Cardiac muscle cell (in vitro differentiated cells and primary cell): ENCODE results near the gene ICE2. TPM values are rescaled to one million over a fixed set of nuclear protein-coding genes. Genes with fewer than 3 reads are reported as not detected.

Source experiments
- DNase-seq, 2 donors: peaks; one replicate each; pipeline versions ENCODE4 v3.0.0 to v3.0.0-alpha.2; 2010 to 2017; ENCODE audit warnings: low read depth in 1 of 2, low spot score in 1 of 2
- H3K27ac ChIP-seq: fragments of 200-600 bp; sonication (generic); 2 replicates; pipeline ENCODE4 v1.5.1; 2016
- H3K27me3 ChIP-seq: fragments of 200-600 bp; sonication (generic); 2 replicates; pipeline ENCODE4 v1.6.0; 2016; ENCODE audit warnings: control low read depth
- H3K36me3 ChIP-seq: fragments of 200-600 bp; sonication (generic); 2 replicates; pipeline ENCODE4 v1.5.1; 2016; ENCODE audit warnings: control low read depth
- H3K4me1 ChIP-seq: fragments of 200-600 bp; sonication (generic); 2 replicates; pipeline ENCODE4 v1.8.1; 2017; ENCODE audit warnings: low read depth, mild to moderate bottlenecking, mixed run types
- H3K4me3 ChIP-seq: fragments of 200-600 bp; sonication (generic); 2 replicates; pipeline ENCODE4 v1.5.1; 2016; ENCODE audit warnings: mild to moderate bottlenecking
- H3K9me3 ChIP-seq: fragments of 200-600 bp; sonication (generic); 2 replicates; pipeline ENCODE4 v1.5.1; 2017; ENCODE audit warnings: low read depth, mild to moderate bottlenecking, control low read depth
- polyA plus RNA-seq: library from polyadenylated mRNA; unstranded; fragments of >200 nt; fragmentation: Nextera tagmentation; extraction: Ambion mirVana; gene quantifications from 2 replicates; pipeline ENCODE4 v1.2.1, GENCODE V29; 2016
- total RNA-seq: library from RNA; depleted of rRNA; stranded (reverse); fragments of >200 nt; gene quantifications from 2 replicates; pipeline ENCODE4 v1.2.3, GENCODE V29; 2016
- TF ChIP-seq, protein P1 (sequence below): IDR thresholded peaks from 2 replicates; pipeline ENCODE4 v1.5.1; 2012; ENCODE audit warnings: low read depth, mild to moderate bottlenecking, low read length

The ICE2 gene
- total and polyA plus RNA-seq, 2 experiments from 2014 or later, result 26.4 to 41.5 TPM

- TF ChIP-seq, protein P1, sequence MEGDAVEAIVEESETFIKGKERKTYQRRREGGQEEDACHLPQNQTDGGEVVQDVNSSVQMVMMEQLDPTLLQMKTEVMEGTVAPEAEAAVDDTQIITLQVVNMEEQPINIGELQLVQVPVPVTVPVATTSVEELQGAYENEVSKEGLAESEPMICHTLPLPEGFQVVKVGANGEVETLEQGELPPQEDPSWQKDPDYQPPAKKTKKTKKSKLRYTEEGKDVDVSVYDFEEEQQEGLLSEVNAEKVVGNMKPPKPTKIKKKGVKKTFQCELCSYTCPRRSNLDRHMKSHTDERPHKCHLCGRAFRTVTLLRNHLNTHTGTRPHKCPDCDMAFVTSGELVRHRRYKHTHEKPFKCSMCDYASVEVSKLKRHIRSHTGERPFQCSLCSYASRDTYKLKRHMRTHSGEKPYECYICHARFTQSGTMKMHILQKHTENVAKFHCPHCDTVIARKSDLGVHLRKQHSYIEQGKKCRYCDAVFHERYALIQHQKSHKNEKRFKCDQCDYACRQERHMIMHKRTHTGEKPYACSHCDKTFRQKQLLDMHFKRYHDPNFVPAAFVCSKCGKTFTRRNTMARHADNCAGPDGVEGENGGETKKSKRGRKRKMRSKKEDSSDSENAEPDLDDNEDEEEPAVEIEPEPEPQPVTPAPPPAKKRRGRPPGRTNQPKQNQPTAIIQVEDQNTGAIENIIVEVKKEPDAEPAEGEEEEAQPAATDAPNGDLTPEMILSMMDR, result no peak
- peak in 1 of 2 donors; percentile 49 for DNase-seq
- H3K4me3 ChIP-seq, result no peak overlapping the region
Observed at GRCh38 chr15:60525341-60526039, 46.5 kb upstream of the ICE2 start.

GRCh38 chr15:60523056-60523455 is 44.1 kb upstream of the ICE2 start:
- Histone ChIP-seq H3K27ac (no peak overlapping the region), H3K27me3 (no peaks in the 10 kb centered on the region), H3K9me3 (no peaks in the 10 kb centered on the region), H3K4me3 (no peak overlapping the region), H3K4me1 (peaks cover 4% of the 10 kb centered on the region), H3K36me3 (no peaks in the 10 kb centered on the region)
- TF ChIP-seq, protein P1, result no peak
- DNase-seq, result no peak

More at GRCh38 chr15:60525341-60526039, 46.5 kb upstream of the ICE2 start:
- Histone ChIP-seq H3K36me3 (no peaks in the 10 kb centered on the region), H3K27ac (no peak overlapping the region), H3K9me3 (no peaks in the 10 kb centered on the region), H3K27me3 (no peaks in the 10 kb centered on the region), H3K4me1 (peaks cover 2% of the 10 kb centered on the region)

DNA sequence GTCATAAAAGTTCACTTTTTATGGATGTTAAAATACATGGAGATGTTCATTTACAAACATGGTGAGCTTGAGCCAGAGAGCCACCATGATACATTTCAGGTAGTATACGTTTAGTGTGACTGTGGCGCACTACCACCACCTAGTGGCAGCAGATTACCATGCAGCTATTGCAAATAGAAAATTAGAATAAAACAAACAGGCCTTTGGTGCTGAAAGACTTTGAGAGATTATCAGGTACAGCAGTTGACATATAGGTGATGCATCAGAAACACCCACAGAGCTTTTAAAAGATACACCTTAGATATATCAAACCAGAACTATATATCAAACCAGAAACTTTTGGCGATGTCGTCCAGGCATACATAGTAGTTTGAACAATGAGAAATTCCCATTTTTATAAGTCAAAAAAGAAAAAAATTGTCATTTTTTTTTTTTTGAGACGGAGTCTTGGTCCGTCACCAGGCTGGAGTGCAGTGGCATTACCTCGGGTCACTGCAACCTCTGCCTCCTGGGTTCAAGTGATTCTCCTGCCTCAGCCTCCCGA is 42.0 kb upstream of the ICE2 start:
- Histone ChIP-seq H3K4me3 (no peak overlapping the region), H3K4me1 (peaks cover 4% of the 10 kb centered on the region), H3K27ac (no peak overlapping the region), H3K36me3 (no peaks in the 10 kb centered on the region), H3K9me3 (no peaks in the 10 kb centered on the region), H3K27me3 (no peaks in the 10 kb centered on the region)
- peak; percentile 72 to 76 for DNase-seq
- TF ChIP-seq, protein P1, result peak; percentile 89

- peaks cover 4% of the 10 kb centered on the region for H3K4me1 ChIP-seq
- H3K27ac ChIP-seq, result no peak overlapping the region
- no peaks in the 10 kb centered on the region for H3K36me3 ChIP-seq
- TF ChIP-seq, protein P1, result no peak
- no peaks in the 10 kb centered on the region for H3K27me3 ChIP-seq
- DNase-seq, result no peak
- no peaks in the 10 kb centered on the region for H3K9me3 ChIP-seq
- H3K4me3 ChIP-seq, result no peak overlapping the region
Observed at GRCh38 chr15:60520013-60520824, 41.3 kb upstream of the ICE2 start.

DNA sequence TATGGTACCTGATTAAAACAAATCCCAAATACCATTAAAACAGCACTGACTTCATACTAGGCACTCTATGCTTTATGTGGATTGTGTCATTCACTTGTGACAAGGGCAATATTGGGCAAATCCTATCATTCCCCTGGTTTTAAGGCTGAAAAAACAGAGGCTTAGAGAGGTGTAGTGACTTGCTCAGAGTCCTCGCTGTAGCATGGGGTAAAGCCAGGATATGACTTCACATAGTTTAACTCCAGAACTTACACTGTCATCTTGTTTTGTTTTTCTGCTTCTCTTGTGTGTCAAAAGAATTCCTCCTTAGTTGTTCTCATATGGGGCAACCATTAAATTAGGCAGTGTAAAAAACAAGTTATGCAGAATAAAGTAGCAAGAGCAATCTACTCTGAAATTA is 40.3 kb upstream of the ICE2 start:
- Histone ChIP-seq H3K27ac (no peak overlapping the region), H3K4me3 (no peak overlapping the region), H3K4me1 (peaks cover 4% of the 10 kb centered on the region), H3K36me3 (no peaks in the 10 kb centered on the region), H3K9me3 (no peaks in the 10 kb centered on the region), H3K27me3 (no peaks in the 10 kb centered on the region)
- TF ChIP-seq, protein P1, result no peak
- no peak for DNase-seq
